ENCODE results near the gene SSH2.

Gene SSH2

DNA sequence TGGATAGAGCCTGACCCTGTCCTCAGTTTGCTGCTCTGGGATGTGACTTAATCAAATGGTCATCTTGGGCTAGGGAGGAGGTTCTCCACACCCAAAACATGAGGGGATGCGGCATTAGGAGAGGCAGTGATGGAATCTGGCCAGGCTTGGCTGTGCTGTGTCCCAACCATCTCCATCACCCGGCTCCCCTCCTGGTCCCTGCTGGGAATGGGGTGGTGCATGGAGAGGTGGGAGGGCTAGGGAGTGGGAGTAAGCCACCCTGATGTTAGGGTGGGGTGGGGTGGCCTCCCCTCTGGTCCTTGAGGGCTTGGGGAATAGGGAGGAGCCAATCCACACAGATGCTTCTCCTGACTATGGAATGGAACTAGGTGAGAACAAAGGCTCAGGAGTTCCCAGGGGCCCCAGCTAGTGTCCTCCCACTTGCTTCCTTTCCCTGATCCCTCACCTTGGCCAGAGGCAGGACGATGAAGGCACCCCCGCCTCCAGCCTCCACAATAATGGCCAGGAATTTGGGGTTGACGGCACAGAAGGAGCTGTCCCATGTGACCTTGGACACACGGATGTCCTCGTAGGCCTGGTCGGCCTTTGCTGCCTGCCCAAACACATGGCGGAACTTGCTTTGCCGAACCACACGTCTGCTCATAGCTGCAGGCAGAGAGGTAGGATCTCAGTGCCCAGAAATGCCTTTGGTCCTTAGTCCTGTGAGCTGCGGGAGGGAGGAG lies 309.1 kb downstream of the SSH2 start:
- FAIRE-seq: no peak

DNA sequence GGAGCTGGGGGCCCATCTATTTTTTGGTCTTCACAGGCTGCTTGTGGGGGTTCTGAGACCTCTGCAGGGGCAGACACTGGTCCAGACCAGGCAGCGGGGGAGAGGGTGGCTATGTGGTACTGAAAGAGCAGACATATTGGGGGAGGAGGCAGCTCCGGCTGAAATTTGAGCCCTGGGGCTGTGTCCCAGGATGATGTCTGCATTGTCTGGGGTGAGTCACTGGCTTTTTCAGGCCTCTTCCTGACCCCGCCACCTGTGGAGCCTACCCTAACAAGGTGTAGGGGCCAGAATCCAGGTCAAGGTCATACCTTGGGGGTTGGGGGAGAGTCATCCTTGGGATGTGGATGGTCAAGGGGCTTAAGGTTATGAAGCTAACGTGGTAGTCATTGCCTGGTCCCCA lies 309.8 kb downstream of the SSH2 start:
- FAIRE-seq: no peak

DNA sequence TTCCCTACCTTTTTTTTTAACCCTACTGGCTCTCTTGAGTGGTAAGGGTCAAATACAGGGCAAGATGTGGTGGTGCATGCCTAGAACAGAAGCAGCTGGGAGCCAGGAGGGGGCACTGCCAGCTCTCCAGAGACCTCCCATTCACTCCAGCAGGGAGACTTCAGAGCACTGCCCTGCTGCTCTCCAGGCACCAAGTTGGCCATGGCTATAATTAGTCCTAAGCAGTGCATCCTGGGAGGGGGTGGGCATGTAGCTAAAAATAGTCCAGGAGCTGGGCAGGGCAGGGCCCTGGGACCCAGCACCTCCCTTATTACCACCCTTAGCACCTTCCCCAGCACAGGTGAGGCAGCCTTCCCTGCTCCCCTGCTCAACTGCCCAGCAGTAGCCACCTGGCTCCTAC lies 310.8 kb downstream of the SSH2 start:
- FAIRE-seq: no peak

DNA sequence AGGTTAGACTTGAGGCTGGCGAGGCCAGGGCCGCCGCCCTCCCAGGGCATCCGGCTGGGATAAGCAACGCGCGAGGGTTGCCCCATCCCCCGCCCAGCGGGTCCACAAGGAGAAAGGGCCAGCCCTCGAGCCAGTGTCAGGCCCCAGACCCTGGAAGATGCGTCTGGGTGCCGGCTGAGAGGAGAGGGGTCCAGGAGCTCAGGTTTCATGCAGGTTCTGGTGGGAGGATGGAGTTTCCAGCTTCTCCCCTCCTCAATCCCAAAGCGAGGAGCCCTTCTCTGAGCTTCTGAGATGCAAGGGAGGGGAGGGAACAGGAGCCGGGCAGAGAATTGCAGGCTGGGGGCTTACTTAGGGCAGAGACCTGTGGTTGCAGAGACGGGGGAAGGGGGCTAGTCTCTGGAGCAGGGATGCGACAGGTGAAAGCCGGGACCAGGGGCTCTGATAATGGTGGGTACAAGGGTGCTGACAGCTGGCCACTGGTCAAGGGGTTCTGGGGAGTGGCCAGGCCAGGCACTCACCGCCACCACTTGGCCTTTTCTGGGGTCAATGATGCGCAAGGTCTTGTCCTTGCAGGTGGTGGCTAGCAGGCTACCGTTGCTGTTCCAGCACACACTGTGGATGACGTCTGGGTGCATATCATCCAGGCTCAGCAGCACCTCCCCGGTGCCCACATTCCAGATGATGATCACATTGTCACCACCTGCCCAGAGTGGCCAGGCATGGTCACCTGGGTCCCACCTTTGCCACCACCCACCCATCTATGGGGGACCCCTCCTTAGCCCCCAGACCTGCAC lies 311.6 kb downstream of the SSH2 start:
- FAIRE-seq: no peak

DNA sequence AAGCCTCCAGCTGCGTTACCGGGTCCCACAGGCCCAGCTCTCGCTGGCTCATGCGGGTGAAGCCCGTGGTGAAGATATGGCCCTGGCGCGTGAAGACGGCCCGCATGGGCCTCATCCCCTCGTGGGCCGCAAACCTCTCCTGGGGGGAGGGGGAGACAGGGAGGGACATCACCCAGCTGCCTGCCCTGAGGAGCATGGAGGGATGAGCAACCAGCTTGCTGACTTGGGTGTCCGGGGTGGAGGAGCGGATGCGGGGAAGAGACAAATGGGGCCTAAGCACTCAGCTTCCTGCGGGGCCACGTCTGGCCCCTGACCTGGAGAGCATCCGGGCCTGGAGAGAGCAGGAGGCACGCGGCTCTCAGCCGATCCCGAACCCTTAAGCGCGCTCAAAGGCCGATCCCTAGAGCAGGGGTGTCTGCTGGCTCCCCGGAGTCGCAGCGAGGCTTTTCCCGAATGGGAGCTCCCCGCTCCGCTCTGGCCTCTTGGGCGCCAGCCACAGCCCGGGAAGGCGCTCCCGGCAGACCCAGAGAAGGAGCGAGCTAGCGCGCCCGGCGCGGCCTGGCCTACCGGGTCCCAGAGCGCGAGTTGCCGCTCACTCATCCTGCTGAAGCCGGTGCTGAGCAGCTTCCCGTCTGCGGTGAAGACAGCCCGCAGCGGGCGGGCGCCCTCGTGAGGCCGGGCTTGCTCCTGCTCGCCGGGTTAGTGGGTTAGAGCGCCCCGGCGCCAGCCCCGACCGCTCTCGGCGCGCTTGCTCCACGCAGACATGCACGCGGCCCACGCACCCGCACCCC lies 312.4 kb downstream of the SSH2 start:
- FAIRE-seq: no peak

DNA sequence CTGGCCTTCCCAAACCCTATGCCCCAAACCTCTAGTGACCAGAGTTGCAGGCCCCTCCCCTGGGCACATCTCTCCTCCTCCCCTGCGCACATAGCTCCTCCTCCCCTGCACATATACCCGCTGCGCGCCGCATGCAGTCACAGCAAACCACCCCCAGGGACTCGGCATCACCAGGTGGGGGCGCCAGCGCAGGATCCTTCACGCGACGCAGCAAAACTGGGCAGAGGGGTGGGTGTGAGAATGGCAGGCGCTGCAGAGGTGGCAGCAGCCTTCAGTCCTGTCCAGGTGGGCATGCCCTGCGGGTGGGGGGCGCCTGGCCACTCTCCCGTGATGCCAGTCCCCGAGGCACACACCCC lies 312.9 kb downstream of the SSH2 start:
- FAIRE-seq: no peak

DNA sequence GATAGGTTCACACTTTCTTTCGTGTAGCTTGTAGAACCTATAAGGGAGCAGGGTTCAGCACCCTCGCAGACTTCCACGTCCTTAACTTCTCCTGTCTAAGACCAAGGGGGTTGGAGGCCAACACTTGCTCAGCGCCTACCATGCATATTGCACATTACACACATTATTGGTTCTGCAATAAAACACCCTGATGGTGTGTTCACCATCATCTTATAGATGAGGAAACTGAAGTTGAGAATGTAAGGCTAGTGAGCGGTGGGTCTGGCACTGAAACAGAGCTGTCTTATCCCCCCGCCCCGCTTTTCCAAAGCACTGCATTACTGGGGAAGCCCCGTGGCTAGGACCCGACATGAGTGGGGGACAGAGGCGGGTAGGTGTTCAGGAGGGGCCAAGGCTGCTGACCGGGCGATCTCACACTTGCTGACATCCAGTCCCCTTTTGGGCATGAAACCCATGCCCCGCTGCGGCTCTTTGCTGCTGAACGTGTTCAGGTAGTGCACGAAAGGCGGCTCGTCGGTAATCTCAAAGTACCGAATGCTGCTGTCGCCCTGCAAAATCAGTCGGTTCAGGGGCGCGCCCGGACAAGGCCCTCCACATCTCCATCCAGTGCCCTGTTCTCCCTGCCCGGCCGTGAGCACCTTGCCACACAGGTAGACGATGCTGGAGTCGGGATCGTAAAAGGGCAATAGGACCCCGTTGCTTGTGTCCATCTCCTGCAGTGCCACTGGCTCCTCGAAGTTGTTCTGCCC lies 313.6 kb downstream of the SSH2 start:
- no peak for FAIRE-seq

DNA sequence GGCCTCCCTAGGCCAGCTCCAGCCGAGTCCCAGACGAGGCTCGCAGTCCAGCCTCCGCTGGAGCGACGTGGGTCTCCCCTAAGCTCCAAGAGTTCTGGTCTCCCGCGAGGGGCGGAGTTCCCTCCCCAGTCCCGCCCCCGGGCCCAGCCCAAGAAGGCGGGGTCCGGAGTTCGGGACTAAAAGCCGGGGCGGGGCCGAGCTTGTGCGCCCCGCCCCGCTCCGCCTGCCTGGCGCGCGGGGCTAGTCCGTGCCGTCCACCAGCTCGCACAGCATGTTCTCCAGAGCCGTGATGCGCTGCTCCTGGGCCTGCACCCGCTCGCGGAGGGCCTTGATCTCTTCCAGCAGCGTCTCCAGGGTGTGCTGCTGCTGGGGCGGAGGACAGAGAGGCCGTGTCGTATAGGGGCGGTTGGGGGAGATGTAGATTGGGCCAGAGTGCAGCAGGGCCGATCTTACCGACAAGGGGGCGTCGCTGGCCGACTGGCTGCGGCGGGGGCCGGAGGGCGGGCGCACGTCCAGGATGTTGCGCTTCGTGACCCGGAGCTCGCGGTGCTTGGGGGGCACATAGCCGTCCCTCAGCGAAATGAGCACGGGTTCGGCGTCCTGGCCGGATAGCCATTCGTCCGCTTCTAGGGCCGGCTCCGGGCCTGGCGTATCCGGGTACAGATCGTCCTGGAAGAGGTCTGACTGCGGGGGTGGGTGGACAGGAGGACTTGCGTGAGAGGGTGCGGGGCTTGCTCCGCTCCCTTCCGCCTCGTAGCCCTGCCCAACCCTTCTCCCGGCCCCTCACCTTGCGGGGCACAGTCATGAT lies 314.3 kb downstream of the SSH2 start:
- FAIRE-seq: no peak

DNA sequence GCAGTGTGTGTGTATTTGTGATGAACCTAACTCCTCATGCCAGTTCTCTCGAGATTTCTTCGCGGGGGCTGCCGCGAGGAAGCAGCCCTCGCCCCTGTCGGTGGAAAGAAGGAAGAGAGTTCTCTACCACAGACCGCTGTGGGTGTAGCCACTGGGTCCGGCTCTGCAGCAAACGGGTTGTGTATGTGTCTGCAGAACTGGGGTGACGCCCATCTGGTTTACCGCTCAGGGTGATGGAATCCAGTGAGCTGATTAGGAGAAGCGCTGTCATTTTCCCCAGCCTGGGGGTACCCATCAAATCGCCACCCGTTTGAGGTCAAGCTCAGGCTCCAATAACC lies 315.0 kb downstream of the SSH2 start:
- no peak for FAIRE-seq

DNA sequence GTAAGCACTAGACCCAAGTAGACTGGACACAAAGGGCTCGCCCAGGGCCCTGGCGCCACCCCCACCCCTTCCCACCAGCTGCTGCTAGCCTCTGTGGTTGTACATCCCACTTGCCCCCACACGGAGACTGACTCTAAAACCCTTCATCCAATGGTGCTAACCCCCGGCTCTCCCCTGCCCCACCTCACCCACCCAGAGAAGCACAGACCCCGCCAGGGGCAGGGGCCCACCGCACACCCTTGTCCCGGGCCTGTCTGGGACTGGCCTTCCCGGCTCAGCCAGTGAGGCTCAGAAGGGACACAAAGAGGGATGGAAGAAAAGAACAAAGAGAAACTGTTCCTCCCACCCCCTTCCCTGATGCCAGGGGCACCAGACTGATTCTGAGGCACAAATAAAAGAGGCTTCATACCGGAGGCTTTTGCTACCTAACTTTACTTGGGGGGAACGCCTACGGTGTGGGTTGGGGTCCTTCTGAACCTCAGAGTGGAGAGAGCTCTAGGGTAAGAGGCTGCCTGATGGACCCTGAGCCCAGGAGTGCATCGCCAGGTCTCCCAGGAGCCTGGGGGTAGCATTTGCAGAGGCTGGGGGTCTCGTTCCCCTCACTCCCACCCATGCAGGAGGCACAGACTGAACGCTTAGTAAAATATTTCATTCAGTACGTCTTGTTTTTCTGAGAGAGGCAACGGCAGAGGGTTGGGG lies 315.5 kb downstream of the SSH2 start:
- FAIRE-seq: no peak

DNA sequence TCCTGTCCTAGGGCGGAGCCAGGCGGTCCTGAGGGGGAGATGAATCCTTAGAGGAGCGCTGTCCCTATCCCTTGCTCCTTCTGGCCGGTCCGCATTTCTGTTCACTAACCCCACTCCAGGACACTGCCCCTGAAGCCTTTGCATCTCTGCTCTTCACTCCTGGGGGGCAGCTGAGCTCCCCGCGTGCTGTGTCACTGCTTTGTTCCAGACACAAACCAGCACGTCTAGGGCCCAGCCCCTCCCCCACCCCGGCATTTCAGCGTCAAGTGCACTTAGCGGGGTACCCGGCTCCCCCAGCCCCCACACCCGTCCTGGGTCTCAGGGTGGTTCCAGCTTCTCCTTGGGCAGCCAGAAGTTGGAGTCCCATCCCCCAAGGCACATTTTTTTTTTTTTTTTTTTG lies 316.2 kb downstream of the SSH2 start:
- FAIRE-seq: no peak

DNA sequence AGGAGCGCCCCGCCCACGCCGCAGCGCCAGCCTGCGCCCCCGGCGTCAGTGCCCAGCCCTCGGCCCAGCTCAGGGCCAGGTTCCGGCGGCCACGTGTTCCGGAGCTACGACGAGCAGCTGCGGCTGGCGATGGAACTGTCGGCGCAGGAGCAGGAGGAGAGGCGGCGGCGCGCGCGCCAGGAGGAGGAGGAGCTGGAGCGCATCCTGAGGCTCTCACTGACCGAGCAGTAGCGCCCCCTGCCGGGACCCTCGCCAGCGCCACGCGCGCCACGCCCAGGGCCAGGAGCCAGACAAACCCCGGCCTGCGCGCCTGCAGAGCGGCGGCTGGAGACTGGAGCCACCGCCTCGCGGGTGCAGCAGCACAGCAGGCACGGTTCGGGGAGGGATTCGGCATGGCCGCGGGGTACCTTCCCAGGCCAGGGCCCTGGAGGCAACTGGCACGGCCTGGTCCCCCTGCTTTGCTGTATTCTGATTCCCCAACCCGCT lies 316.6 kb downstream of the SSH2 start:
- no peak for FAIRE-seq

DNA sequence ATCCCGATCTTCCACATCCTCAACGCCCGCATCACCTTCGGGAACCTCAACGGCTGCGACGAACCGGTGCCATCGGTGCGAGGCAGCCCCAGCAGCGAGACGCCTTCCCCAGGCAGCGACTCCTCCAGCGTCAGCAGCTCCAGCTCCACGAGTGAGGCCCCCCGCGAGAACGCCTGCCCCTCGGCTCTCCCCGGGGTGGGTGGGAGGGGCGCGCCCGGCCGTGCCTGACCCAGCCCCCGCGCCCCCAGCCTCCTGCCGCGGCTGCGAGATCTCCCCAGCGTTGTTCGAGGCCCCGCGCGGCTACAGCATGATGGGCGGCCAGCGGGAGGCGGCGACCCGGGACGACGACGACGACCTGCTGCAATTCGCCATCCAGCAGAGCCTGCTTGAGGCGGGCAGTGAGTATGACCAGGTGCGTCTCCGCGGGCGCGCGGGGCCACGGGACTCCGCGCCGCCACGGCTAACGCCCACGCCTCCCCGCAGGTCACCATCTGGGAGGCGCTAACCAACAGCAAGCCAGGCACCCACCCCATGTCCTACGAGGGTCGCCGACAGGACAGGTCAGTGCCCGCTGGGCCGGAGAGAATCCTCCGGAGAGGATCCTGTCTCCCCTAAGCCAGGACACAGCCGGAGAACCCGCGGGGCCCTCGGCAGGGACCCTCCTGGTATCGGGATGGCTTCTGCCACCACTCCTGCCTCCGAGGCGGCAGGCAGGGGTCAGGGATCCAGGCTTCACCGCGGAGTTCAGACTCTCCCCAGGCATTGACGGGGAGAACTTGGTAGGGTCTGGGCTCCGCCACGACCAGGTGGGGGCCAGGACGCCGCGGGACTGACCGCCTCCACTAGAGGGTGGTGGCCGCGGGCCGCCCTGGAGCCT lies 317.4 kb downstream of the SSH2 start:
- FAIRE-seq: no peak

DNA sequence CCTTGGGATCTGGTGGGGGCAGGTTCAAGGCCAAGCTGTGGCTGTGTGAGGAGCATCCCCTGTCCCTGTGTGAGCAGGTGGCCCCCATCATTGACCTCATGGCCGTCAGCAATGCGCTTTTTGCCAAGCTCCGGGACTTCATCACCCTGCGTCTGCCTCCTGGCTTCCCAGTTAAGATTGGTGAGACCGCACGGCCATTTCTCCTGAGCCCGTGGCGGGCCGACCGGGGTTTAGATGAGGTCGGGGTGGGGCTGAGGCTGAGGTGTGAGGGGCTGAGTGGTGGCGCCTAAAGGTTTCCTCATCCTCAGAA lies 318.0 kb downstream of the SSH2 start:
- FAIRE-seq: no peak

DNA sequence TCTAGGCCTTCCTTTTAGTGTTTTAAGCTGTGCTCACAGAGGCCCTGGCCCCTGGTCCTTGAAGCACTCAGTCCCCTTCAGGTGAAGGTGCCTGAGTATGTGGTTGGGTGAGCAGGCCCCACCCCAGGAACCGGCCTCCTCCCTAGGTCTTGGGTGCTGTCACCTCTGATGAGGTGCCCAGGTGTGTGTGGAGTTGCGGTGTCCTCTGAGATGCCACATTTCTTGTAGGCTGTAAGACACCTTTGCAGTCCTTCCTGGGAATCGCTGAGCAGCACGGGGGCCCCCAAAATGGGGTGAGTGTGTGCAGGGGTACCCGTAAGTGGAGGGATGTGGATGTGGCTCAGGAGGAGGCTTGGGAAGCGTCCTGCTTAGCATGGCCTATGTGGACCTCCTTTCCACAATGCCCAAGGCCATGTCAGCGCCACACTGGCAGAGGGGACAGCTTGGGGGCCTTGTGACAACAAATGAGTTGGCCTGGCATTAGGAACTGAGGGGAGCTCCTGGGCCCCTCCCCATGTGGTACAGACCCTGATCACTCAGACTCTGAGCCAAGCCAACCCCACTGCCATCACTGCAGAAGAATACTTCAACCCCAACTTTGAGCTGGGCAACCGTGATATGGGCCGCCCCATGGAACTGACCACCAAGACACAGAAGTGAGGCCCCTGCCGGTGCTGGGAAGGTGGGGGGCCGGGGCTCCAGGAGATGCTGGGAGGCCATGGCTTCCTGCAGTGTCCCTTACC lies 318.5 kb downstream of the SSH2 start:
- FAIRE-seq: no peak

DNA sequence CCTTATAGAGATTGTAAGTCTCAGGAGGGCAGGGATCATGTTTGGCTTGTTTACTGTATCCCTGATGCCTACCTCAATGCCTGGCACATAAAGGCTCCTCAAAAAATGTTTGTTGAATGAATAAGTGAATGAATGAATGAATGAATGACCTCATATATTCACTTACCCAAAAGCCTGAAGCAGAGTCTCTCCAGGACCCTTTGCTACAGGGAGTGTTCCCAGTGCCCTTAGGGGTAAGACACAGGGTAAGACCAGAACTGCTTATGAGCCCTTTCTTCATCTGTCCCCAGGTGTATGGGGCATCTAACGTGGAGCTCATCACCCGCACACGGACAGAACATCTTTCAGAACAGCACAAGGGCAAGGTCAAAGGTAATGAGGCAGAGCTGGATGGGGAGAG lies 319.6 kb downstream of the SSH2 start:
- no peak for FAIRE-seq

DNA sequence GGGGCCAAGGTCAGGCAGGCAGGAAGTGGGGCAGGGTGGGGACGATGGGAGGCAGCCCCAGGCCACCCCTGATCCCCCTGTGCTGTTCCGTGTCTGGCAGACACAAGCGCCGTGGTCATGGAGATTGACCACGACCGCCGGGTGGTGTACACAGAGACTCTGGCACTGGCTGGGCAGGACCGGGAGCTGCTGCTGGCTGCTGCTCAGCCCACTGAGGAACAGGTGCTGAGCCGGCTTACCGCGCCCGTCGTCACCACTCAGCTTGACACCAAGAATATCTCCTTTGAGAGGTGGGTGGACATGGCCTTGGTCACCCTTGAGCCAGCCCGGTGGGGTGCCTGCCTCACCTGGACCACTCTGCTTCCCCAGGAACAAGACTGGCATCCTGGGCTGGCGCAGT lies 321.0 kb downstream of the SSH2 start:
- no peak for FAIRE-seq

DNA sequence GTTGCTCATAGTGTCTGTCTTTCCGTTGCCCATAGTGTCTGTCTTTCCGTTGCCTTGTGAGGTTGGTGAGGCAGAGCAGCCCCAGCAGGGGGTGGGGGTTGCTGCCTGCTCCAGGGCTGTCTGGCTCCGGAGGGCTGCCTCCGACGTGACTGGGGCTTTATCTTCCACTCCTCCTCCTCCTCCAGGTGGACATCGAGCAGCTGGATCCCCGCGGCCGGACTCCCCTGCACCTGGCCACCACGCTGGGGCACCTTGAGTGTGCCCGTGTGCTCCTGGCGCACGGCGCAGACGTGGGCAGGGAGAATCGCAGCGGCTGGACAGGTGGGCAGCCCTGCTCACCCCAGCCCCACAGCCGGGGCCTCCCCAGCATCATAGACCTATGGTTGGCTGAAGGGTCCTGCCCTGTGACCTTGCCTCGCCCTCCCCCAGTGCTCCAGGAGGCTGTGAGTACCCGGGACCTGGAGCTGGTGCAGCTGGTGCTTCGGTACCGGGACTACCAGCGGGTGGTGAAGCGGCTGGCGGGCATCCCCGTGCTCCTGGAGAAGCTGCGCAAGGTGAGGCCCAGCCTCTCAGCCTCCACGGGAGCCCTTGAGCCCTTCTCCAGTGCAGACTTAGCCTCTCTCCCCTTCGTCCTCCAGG lies 322.4 kb downstream of the SSH2 start:
- no peak for FAIRE-seq

DNA sequence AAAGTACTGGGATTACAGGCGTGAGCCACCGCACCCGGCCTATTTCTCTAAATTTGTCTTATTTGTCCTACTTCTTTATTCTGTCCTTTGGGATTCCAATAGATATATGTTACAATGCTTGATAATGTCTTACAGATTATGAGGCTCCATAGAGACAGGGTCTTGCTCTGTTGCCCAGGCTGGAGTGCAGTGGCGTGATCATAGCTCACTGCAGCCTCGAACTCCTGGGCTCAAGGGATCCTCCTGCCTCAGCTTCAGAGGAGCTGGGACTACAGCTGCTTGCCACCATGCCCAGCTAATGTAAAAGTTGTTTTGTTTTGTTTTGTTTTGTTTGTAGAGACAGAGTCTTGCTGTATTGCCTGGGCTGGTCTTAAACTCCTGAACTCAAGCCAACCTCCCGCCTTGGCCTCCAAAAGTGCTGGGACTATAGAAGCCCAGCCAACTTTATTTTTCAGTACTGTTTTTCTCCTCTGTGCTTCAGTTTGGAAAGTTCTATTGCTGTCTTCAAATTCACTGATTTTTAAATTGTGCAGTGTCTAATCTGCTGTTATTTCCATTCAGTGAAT lies 326.8 kb downstream of the SSH2 start:
- no peak for FAIRE-seq

Measured in G401.6 (cell line).